HepG2 (cell line): Measurements from ENCODE around the gene NDUFB10. TPM values are rescaled to one million over a fixed set of nuclear protein-coding genes. Genes with fewer than 3 reads are reported as not detected.
A peak's percentile ranks its signal among the peaks of the same experiment; 100 is the strongest.

Experiments used
- BRCA1 ChIP-seq: sonication (generic); formaldehyde crosslinking; IDR thresholded peaks from 2 replicates; pipeline ENCODE4 v1.4.0; 2020; ENCODE audit warnings: missing genetic modification reagents
- CBFB ChIP-seq: sonication (generic); formaldehyde crosslinking; IDR thresholded peaks from 2 replicates; pipeline ENCODE4 v1.4.0; 2020; ENCODE audit warnings: missing genetic modification reagents
- MEIS1 ChIP-seq: sonication (generic); formaldehyde crosslinking; IDR thresholded peaks from 2 replicates; pipeline ENCODE4 v1.9.0; 2021; ENCODE audit warnings: mild to moderate bottlenecking, missing genetic modification reagents, moderate library complexity, borderline replicate concordance
- MIXL1 ChIP-seq: IDR thresholded peaks from 2 replicates; pipeline ENCODE4 v1.6.1; 2016
- MZF1 ChIP-seq: sonication (generic); formaldehyde crosslinking; IDR thresholded peaks from 2 replicates; pipeline ENCODE4 v1.8.1; 2023; ENCODE audit warnings: mild to moderate bottlenecking, missing genetic modification reagents, borderline replicate concordance
- PHF21A ChIP-seq: sonication (generic); formaldehyde crosslinking; IDR thresholded peaks from 2 replicates; pipeline ENCODE4 v1.5.0; 2020; ENCODE audit warnings: mild to moderate bottlenecking, missing genetic modification reagents
- POLR2G ChIP-seq: fragments of 200-400 bp; formaldehyde crosslinking; IDR thresholded peaks from 2 replicates; pipeline ENCODE4 v1.6.1; 2018; ENCODE audit warnings: mild to moderate bottlenecking, low read depth, low read length, moderate library complexity
- TAF15 ChIP-seq: fragments of 200-400 bp; formaldehyde crosslinking; IDR thresholded peaks from one replicate; pipeline ENCODE4 v1.6.1; 2018; ENCODE audit warnings: mild to moderate bottlenecking, low read depth, low read length; ENCODE audit not compliant: poor library complexity, severe bottlenecking
- U2AF2 ChIP-seq: fragments of 200-400 bp; formaldehyde crosslinking; IDR thresholded peaks from 2 replicates; pipeline ENCODE4 v1.6.1; 2017; ENCODE audit warnings: low read depth, mild to moderate bottlenecking, low read length
- ZNF234 ChIP-seq: sonication (generic); formaldehyde crosslinking; conservative IDR thresholded peaks from 2 replicates; pipeline ENCODE4 v1.5.1; 2020; ENCODE audit warnings: mild to moderate bottlenecking, missing genetic modification reagents
- ZNF235 ChIP-seq: sonication (generic); formaldehyde crosslinking; IDR thresholded peaks from 2 replicates; pipeline ENCODE4 v1.8.1; 2023; ENCODE audit warnings: mild to moderate bottlenecking, missing genetic modification reagents, borderline replicate concordance
- ZNF530 ChIP-seq: sonication (generic); formaldehyde crosslinking; IDR thresholded peaks from 2 replicates; pipeline ENCODE4 v1.5.0; 2020; ENCODE audit warnings: low read depth, mild to moderate bottlenecking, missing genetic modification reagents
- ZNF703 ChIP-seq: sonication (generic); formaldehyde crosslinking; IDR thresholded peaks from 2 replicates; pipeline ENCODE4 v1.5.1; 2020; ENCODE audit warnings: missing genetic modification reagents, mild to moderate bottlenecking, moderate library complexity, borderline replicate concordance
- ZNF891 ChIP-seq: sonication (generic); formaldehyde crosslinking; IDR thresholded peaks from 2 replicates; pipeline ENCODE4 v1.5.0; 2020; ENCODE audit warnings: mild to moderate bottlenecking, missing genetic modification reagents
- polyA plus RNA-seq, 8 experiments: library from polyadenylated mRNA; depleted of rRNA in 3 of 8; stranded (reverse) in 7 of 8; unstranded in 1 of 8; fragments of >200 nt; fragmentation: Illumina TruSeq in 4 of 8; extraction: Trizol in 4 of 8; gene quantifications; 2 replicates each; pipeline versions ENCODE4 v1.2.1 to v1.2.3, GENCODE V29; 2011 to 2016; ENCODE audit warnings: low read depth in 4 of 8, missing spikeins in 1 of 8, mixed read lengths in 1 of 8; ENCODE audit not compliant: insufficient read depth in 1 of 8
- total RNA-seq, 5 experiments: library from RNA; depleted of rRNA; stranded (reverse); fragments of >200 nt; fragmentation: Illumina TruSeq; extraction: Trizol; gene quantifications; 2 replicates each; pipeline ENCODE4 v1.2.3, GENCODE V29; 2016; ENCODE audit warnings: low read depth in 1 of 5
- TF ChIP-seq, protein P1 (sequence below): sonication (generic); formaldehyde crosslinking; IDR thresholded peaks from 2 replicates; pipeline ENCODE4 v1.8.1; 2023; ENCODE audit warnings: mild to moderate bottlenecking, inconsistent platforms, moderate library complexity, missing genetic modification reagents, borderline replicate concordance
- TF ChIP-seq, protein P2 (sequence below): sonication (generic); IDR thresholded peaks from 2 replicates; pipeline ENCODE4 v1.6.1; 2016; ENCODE audit warnings: low read depth, borderline replicate concordance
- TF ChIP-seq, protein P3 (sequence below): IDR thresholded peaks from 2 replicates; pipeline ENCODE4 v1.6.1; 2012; ENCODE audit warnings: low read depth, low read length, improper control_type of control experiment
- TF ChIP-seq, protein P4 (sequence below): sonication (generic); formaldehyde crosslinking; conservative IDR thresholded peaks from 2 replicates; pipeline ENCODE4 v1.8.0; 2022; ENCODE audit warnings: mild to moderate bottlenecking, moderate library complexity, missing genetic modification reagents
- TF ChIP-seq, protein P5 (sequence below), 2 experiments: sonication (generic) in 1 of 2; formaldehyde crosslinking in 1 of 2; IDR thresholded peaks; 2 replicates each; pipeline versions ENCODE4 v1.4.0 to v1.6.1; 2018 to 2020; ENCODE audit warnings: missing genetic modification reagents in 2 of 2, borderline replicate concordance in 1 of 2, low read depth in 1 of 2, mild to moderate bottlenecking in 1 of 2, missing biosample characterization in 1 of 2

The NDUFB10 gene
- total and polyA plus RNA-seq, 2 of the 13 experiments (the other 11 are each of a cell fraction or from before 2014, with no cell fraction given): 68.6 to 157 TPM

DNA sequence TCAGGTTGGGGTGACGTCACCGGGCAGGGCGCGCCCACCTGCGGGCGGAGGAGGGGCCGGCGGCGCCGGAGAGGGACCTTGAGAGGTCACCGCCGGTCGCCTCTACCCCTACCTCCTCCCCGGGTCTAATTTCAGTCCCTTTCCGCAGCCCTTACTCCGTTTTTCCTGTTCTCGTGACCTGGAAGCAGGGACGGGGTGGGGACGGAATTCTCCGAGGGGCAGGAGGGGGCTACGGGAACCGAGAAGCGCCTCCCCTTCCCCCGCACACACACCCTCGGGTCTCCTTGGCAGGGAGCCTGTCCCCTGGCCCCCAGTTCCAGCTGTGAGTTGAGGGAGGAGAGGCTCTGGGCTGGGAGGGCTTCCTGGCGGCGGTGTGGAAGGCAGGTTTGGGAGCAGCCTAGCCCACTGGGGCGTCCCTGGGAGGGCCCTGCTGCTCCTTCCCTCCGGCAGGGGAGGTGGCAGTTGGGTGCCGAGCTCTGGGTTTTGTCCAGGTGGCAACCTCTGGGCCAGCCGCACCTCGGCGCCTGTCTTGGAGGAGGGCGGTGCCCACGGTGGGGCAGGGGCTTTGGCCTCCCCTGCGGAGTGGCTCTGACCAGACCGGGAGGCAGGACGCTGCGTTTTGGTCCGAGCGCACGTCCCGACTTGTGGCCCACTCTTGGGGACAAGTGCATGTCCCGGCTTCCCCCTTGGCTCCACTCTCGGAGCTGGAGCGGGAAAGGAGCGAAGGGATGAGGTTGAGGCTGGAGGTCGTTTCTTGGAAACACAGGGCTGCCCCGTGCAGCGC is 31.2 kb downstream of the NDUFB10 start (continued):
- no peak for TF ChIP-seq ZNF703 (CRISPR knock-in tag)
- TF ChIP-seq MIXL1: no peak
- TF ChIP-seq POLR2G: no peak
- TF ChIP-seq, protein P1, sequence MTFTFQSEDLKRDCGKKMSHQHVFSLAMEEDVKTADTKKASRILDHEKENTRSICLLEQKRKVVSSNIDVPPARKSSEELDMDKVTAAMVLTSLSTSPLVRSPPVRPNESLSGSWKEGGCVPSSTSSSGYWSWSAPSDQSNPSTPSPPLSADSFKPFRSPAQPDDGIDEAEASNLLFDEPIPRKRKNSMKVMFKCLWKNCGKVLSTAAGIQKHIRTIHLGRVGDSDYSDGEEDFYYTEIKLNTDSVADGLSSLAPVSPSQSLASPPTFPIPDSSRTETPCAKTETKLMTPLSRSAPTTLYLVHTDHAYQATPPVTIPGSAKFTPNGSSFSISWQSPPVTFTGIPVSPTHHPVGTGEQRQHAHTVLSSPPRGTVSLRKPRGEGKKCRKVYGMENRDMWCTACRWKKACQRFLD (CRISPR knock-in tag): no peak
- TF ChIP-seq ZNF891 (CRISPR knock-in tag): peak; percentile 63; the same call in 1 of the 2 replicates
- TF ChIP-seq TAF15: no peak
- TF ChIP-seq MZF1 (CRISPR knock-in tag): no peak
- TF ChIP-seq ZNF530 (CRISPR knock-in tag): no peak
- TF ChIP-seq, protein P2, sequence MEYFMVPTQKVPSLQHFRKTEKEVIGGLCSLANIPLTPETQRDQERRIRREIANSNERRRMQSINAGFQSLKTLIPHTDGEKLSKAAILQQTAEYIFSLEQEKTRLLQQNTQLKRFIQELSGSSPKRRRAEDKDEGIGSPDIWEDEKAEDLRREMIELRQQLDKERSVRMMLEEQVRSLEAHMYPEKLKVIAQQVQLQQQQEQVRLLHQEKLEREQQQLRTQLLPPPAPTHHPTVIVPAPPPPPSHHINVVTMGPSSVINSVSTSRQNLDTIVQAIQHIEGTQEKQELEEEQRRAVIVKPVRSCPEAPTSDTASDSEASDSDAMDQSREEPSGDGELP: no peak
- no peak for TF ChIP-seq ZNF235 (CRISPR knock-in tag)
- no peak for TF ChIP-seq BRCA1
- TF ChIP-seq MEIS1 (CRISPR knock-in tag): no peak
- TF ChIP-seq PHF21A (CRISPR knock-in tag): no peak
- TF ChIP-seq, protein P3, sequence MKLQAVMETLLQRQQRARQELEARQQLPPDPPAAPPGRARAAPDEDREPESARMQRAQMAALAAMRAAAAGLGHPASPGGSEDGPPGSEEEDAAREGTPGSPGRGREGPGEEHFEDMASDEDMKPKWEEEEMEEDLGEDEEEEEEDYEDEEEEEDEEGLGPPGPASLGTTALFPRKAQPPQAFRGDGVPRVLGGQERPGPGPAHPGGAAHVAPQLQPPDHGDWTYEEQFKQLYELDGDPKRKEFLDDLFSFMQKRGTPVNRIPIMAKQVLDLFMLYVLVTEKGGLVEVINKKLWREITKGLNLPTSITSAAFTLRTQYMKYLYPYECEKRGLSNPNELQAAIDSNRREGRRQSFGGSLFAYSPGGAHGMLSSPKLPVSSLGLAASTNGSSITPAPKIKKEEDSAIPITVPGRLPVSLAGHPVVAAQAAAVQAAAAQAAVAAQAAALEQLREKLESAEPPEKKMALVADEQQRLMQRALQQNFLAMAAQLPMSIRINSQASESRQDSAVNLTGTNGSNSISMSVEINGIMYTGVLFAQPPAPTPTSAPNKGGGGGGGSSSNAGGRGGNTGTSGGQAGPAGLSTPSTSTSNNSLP: no peak
- 0 out of 2 replicates have a peak, but pooled peaks have one; percentile 6 for TF ChIP-seq CBFB (CRISPR knock-in tag)
- TF ChIP-seq U2AF2: no peak
- TF ChIP-seq, protein P4, sequence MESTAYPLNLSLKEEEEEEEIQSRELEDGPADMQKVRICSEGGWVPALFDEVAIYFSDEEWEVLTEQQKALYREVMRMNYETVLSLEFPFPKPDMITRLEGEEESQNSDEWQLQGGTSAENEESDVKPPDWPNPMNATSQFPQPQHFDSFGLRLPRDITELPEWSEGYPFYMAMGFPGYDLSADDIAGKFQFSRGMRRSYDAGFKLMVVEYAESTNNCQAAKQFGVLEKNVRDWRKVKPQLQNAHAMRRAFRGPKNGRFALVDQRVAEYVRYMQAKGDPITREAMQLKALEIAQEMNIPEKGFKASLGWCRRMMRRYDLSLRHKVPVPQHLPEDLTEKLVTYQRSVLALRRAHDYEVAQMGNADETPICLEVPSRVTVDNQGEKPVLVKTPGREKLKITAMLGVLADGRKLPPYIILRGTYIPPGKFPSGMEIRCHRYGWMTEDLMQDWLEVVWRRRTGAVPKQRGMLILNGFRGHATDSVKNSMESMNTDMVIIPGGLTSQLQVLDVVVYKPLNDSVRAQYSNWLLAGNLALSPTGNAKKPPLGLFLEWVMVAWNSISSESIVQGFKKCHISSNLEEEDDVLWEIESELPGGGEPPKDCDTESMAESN (CRISPR knock-in tag): 0 out of 2 replicates have a peak, but pooled peaks have one; percentile 14
- TF ChIP-seq, protein P5, sequence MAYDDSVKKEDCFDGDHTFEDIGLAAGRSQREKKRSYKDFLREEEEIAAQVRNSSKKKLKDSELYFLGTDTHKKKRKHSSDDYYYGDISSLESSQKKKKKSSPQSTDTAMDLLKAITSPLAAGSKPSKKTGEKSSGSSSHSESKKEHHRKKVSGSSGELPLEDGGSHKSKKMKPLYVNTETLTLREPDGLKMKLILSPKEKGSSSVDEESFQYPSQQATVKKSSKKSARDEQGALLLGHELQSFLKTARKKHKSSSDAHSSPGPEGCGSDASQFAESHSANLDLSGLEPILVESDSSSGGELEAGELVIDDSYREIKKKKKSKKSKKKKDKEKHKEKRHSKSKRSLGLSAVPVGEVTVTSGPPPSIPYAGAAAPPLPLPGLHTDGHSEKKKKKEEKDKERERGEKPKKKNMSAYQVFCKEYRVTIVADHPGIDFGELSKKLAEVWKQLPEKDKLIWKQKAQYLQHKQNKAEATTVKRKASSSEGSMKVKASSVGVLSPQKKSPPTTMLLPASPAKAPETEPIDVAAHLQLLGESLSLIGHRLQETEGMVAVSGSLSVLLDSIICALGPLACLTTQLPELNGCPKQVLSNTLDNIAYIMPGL (CRISPR knock-in tag; IDR thresholded peaks at IDR 0.05; ENCODE audit: borderline replicate concordance in 1 of 2, low read depth in 1 of 2): no peak
- no peak for TF ChIP-seq ZNF234 (CRISPR knock-in tag)
